Left lung (tissue), 10 donors: ENCODE measurements around the gene DIP2C. TPM values are rescaled to one million over a fixed set of nuclear protein-coding genes. Genes with fewer than 3 reads are reported as not detected.
"Not testable (repeated sequence)": the region's sequence is repeated elsewhere in the genome, so short reads cannot be mapped to it uniquely, and the experiment has no call there.

ENCODE experiments used
- ATAC-seq: fragments of 200-7000 bp; cut with Tn5 transposase; one replicate; pipeline ENCODE4 v1.9.1; 2020; ENCODE audit warnings: moderate library complexity
- DNase-seq, 4 donors: peaks; one replicate each; pipeline ENCODE4 v3.0.0-alpha.2; 2013 to 2020
- H3K27ac ChIP-seq, 2 donors: fragments of 200-600 bp; sonication (generic) in 1 of 2; one replicate each; pipeline versions ENCODE4 v1.5.0 to v1.8.0; 2020 to 2021
- H3K27me3 ChIP-seq, 2 donors: fragments of 200-600 bp; sonication (generic) in 1 of 2; one replicate each; pipeline versions ENCODE4 v1.5.0 to v1.8.0; 2020 to 2021
- H3K36me3 ChIP-seq, 2 donors: fragments of 200-600 bp; sonication (generic) in 1 of 2; one replicate each; pipeline versions ENCODE4 v1.5.0 to v1.8.0; 2020 to 2021
- H3K4me1 ChIP-seq, 2 donors: fragments of 200-600 bp; one replicate each; pipeline ENCODE4 v1.8.0; 2021
- H3K4me3 ChIP-seq, 2 donors: fragments of 200-600 bp; sonication (generic) in 1 of 2; one replicate each; pipeline versions ENCODE4 v1.5.0 to v1.8.0; 2020 to 2021; ENCODE audit warnings: mild to moderate bottlenecking in 1 of 2
- H3K9me3 ChIP-seq, 2 donors: fragments of 200-600 bp; sonication (generic) in 1 of 2; one replicate each; pipeline versions ENCODE4 v1.5.0 to v1.8.0; 2020 to 2021
- CTCF ChIP-seq, 2 donors: fragments of 200-600 bp; sonication (generic) in 1 of 2; IDR thresholded peaks; one replicate each; pipeline versions ENCODE4 v1.5.0 to v1.8.0; 2021; ENCODE audit warnings: antibody characterized with exemption in 2 of 2
- intact Hi-C, 2 donors: fragments of 100-400 bp; cut with DNase I; formaldehyde crosslinking; loops; one replicate each; pipeline versions ENCODE4 v1.11.2 to v1.14.2; 2022
- polyA plus RNA-seq, 6 donors: library from polyadenylated mRNA; unstranded; fragments of 120-200 nt; gene quantifications; one replicate each; pipeline ENCODE4 v1.2.1, GENCODE V29; 2013; ENCODE audit not compliant: insufficient read length in 6 of 6
- total RNA-seq, 2 donors: library from RNA; stranded (reverse); fragmentation: NEBNext Ultra II Directional; extraction: Animal tissue kit (Norgen Biotek cat#: 25700); gene quantifications; one replicate each; pipeline ENCODE4 v1.2.1, GENCODE V29; 2021
- donor health status: DM: no; HTN: yes; CAD: no.
- donor health status: DM: no; HTN: no; CAD: no.

The DIP2C gene
- total and polyA plus RNA-seq, 8 donors, result 10.5 to 22.5 (median 19.5) TPM

GRCh38 chr10:535952-536351 is 153.5 kb downstream of the DIP2C start:
- no peak for DNase-seq
- H3K27ac ChIP-seq, result no peak overlapping the region
- H3K9me3 ChIP-seq, result no peaks in the 10 kb centered on the region
- no peak overlapping the region for H3K4me3 ChIP-seq
- no peak for TF ChIP-seq CTCF (IDR thresholded peaks at IDR 0.05)
- intact Hi-C loops, result no loop called here
- no peaks in the 10 kb centered on the region for H3K27me3 ChIP-seq
- ATAC-seq, result no peak
- H3K36me3 ChIP-seq, result no peaks in the 10 kb centered on the region
- H3K4me1 ChIP-seq, result no peaks in the 10 kb centered on the region

- no peak for TF ChIP-seq CTCF (IDR thresholded peaks at IDR 0.05)
- Histone ChIP-seq H3K4me3 (no peak overlapping the region), H3K4me1 (no peaks in the 10 kb centered on the region), H3K27me3 (no peaks in the 10 kb centered on the region), H3K36me3 (no peaks in the 10 kb centered on the region), H3K27ac (no peak overlapping the region), H3K9me3 (no peaks in the 10 kb centered on the region)
- intact Hi-C loops, result no loop called here
- no peak for DNase-seq
- no peak for ATAC-seq
These were observed 154.4 kb downstream of the DIP2C start for GRCh38 chr10:535051-535450.

GRCh38 chr10:534047-534566 is 155.4 kb downstream of the DIP2C start:
- no peak overlapping the region for H3K4me3 ChIP-seq
- ATAC-seq (no peak), DNase-seq (no peak)
- H3K36me3 ChIP-seq, result no peaks in the 10 kb centered on the region
- H3K9me3 ChIP-seq, result no peaks in the 10 kb centered on the region
- H3K27me3 ChIP-seq, result no peaks in the 10 kb centered on the region
- no peak for TF ChIP-seq CTCF (IDR thresholded peaks at IDR 0.05)
- H3K4me1 ChIP-seq, result no peaks in the 10 kb centered on the region
- intact Hi-C loops, result no loop called here
- H3K27ac ChIP-seq, result no peak overlapping the region

GRCh38 chr10:533611-534010 is 155.9 kb downstream of the DIP2C start:
- Histone ChIP-seq H3K27ac (no peak overlapping the region), H3K4me1 (no peaks in the 10 kb centered on the region), H3K36me3 (no peaks in the 10 kb centered on the region), H3K27me3 (no peaks in the 10 kb centered on the region), H3K9me3 (no peaks in the 10 kb centered on the region), H3K4me3 (no peak overlapping the region)
- DNase-seq, result no peak
- intact Hi-C loops, result no loop called here
- TF ChIP-seq CTCF (IDR thresholded peaks at IDR 0.05), result no peak
- no peak for ATAC-seq

- no peak overlapping the region for H3K27ac ChIP-seq
- TF ChIP-seq CTCF (IDR thresholded peaks at IDR 0.05), result no peak
- no peak for ATAC-seq
These were observed 156.3 kb downstream of the DIP2C start for GRCh38 chr10:533186-533585.

GRCh38 chr10:532331-532730 is 157.1 kb downstream of the DIP2C start:
- H3K4me3 ChIP-seq, intact Hi-C loops: not testable (repeated sequence)

More at GRCh38 chr10:533186-533585, 156.3 kb downstream of the DIP2C start:
- DNase-seq, result no peak
- intact Hi-C loops, result no loop called here
- no peak overlapping the region for H3K4me3 ChIP-seq
- H3K27me3 ChIP-seq, result no peaks in the 10 kb centered on the region
- H3K36me3 ChIP-seq, result no peaks in the 10 kb centered on the region
- H3K4me1 ChIP-seq, result no peaks in the 10 kb centered on the region
- H3K9me3 ChIP-seq, result no peaks in the 10 kb centered on the region

More at GRCh38 chr10:532331-532730, 157.1 kb downstream of the DIP2C start:
- H3K27ac ChIP-seq, H3K36me3 ChIP-seq, H3K4me1 ChIP-seq, H3K27me3 ChIP-seq, H3K9me3 ChIP-seq, ATAC-seq, DNase-seq: not testable (repeated sequence)
